GM23338 (cell line): Measurements from ENCODE around the gene KRAS. TPM values are rescaled to one million over a fixed set of nuclear protein-coding genes. Genes with fewer than 3 reads are reported as not detected.

Experiments
- ATAC-seq: fragments of 200-7000 bp; cut with Tn5 transposase; 3 replicates; pipeline ENCODE4 v1.9.1; 2020
- DNase-seq: peaks from one replicate; pipeline ENCODE4 v3.0.0-alpha.2; 2015; ENCODE audit warnings: low spot score
- H2AFZ ChIP-seq: fragments of 200-600 bp; sonication (generic); 2 replicates; pipeline ENCODE4 v1.8.0; 2016; ENCODE audit warnings: antibody characterized with exemption, mild to moderate bottlenecking, moderate library complexity
- H3F3A ChIP-seq: fragments of 200-600 bp; sonication (generic); replicated peaks from 2 replicates; pipeline ENCODE4 v1.8.0; 2017; ENCODE audit warnings: antibody characterized with exemption, mixed run types, low read depth
- H3K27ac ChIP-seq: fragments of 200-600 bp; sonication (generic); 2 replicates; pipeline ENCODE4 v1.6.1; 2016; ENCODE audit warnings: low read depth
- H3K27me3 ChIP-seq: fragments of 200-600 bp; sonication (generic); 2 replicates; pipeline ENCODE4 v1.8.0; 2016; ENCODE audit warnings: mild to moderate bottlenecking, mixed run types, moderate library complexity; ENCODE audit not compliant: insufficient read depth
- H3K36me3 ChIP-seq: fragments of 200-600 bp; sonication (generic); 2 replicates; pipeline ENCODE4 v1.8.0; 2016; ENCODE audit warnings: mild to moderate bottlenecking; ENCODE audit not compliant: insufficient read depth
- H3K4me1 ChIP-seq: fragments of 200-600 bp; sonication (generic); 2 replicates; pipeline ENCODE4 v1.8.0; 2016; ENCODE audit warnings: mild to moderate bottlenecking, moderate library complexity; ENCODE audit not compliant: insufficient read depth
- H3K4me2 ChIP-seq: fragments of 200-600 bp; sonication (generic); 2 replicates; pipeline ENCODE4 v1.7.1; 2017; ENCODE audit warnings: mixed run types
- H3K4me3 ChIP-seq: fragments of 200-600 bp; sonication (generic); 2 replicates; pipeline ENCODE4 v1.6.1; 2016; ENCODE audit warnings: mixed run types
- H3K79me2 ChIP-seq: fragments of 200-600 bp; sonication (generic); replicated peaks from 2 replicates; pipeline ENCODE4 v1.8.0; 2017; ENCODE audit warnings: mild to moderate bottlenecking; ENCODE audit not compliant: insufficient read depth
- H3K9me2 ChIP-seq: fragments of 200-600 bp; sonication (generic); 2 replicates; pipeline ENCODE4 v1.8.0; 2017; ENCODE audit not compliant: insufficient read depth
- H4K20me1 ChIP-seq: fragments of 200-600 bp; sonication (generic); replicated peaks from 2 replicates; pipeline ENCODE4 v1.8.0; 2017; ENCODE audit warnings: mild to moderate bottlenecking; ENCODE audit not compliant: insufficient read depth
- H3K27ac Mint-ChIP-seq: 2 replicates; pipeline ENCODE4 v1.8.0; 2020; ENCODE audit warnings: inconsistent platforms, mild to moderate bottlenecking, moderate library complexity, mixed read lengths
- H3K27me3 Mint-ChIP-seq: 3 replicates; pipeline ENCODE4 v1.8.0; 2022; ENCODE audit warnings: low read depth, mild to moderate bottlenecking, moderate library complexity, mixed read lengths, inconsistent platforms; ENCODE audit not compliant: insufficient read depth, poor library complexity
- H3K36me3 Mint-ChIP-seq: 3 replicates; pipeline ENCODE4 v1.8.0; 2021; ENCODE audit warnings: low read depth, mild to moderate bottlenecking, inconsistent platforms, moderate library complexity, mixed read lengths
- H3K4me1 Mint-ChIP-seq: 3 replicates; pipeline ENCODE4 v1.8.0; 2020; ENCODE audit warnings: mild to moderate bottlenecking, inconsistent platforms, mixed read lengths
- H3K4me3 Mint-ChIP-seq: 3 replicates; pipeline ENCODE4 v1.8.0; 2021; ENCODE audit warnings: moderate library complexity, mild to moderate bottlenecking, inconsistent platforms, mixed read lengths
- H3K9me3 Mint-ChIP-seq: 3 replicates; pipeline ENCODE4 v1.8.0; 2020; ENCODE audit warnings: moderate library complexity, mild to moderate bottlenecking, inconsistent platforms, mixed read lengths
- CTCF ChIP-seq, 2 experiments: fragments of 200-600 bp in 1 of 2; sonication (generic) in 1 of 2; conservative IDR thresholded peaks; 2 replicates each; pipeline versions ENCODE4 v1.5.1 to v1.6.1; 2016 to 2017; ENCODE audit warnings: antibody characterized with exemption in 2 of 2, low read depth in 2 of 2, mild to moderate bottlenecking in 2 of 2, moderate library complexity in 1 of 2
- ETS1 ChIP-seq: IDR thresholded peaks from 2 replicates; pipeline ENCODE4 v1.6.1; 2016; ENCODE audit warnings: antibody characterized with exemption
- EZH2 ChIP-seq: fragments of 200-600 bp; sonication (generic); IDR thresholded peaks from one replicate; pipeline ENCODE4 v1.8.0; 2017; ENCODE audit warnings: antibody characterized with exemption, mild to moderate bottlenecking, low read depth; ENCODE audit not compliant: unreplicated experiment
- EZH2phosphoT487 ChIP-seq: fragments of 200-600 bp; sonication (generic); IDR thresholded peaks from one replicate; pipeline ENCODE4 v1.8.1; 2018; ENCODE audit warnings: antibody characterized with exemption; ENCODE audit not compliant: unreplicated experiment
- JUNB ChIP-seq: IDR thresholded peaks from one replicate; pipeline ENCODE4 v1.6.1; 2016; ENCODE audit warnings: antibody characterized with exemption; ENCODE audit not compliant: unreplicated experiment
- NANOG ChIP-seq: IDR thresholded peaks from 2 replicates; pipeline ENCODE4 v1.6.1; 2016; ENCODE audit warnings: antibody characterized with exemption, borderline replicate concordance
- STAT1 ChIP-seq: IDR thresholded peaks from one replicate; pipeline ENCODE4 v1.6.1; 2016; ENCODE audit warnings: antibody characterized with exemption; ENCODE audit not compliant: unreplicated experiment
- ZNF114 ChIP-seq: fragments of 250-450 bp; sonication (Bioruptor Pico); IDR thresholded peaks from 2 replicates; pipeline ENCODE4 v1.5.0; 2020; ENCODE audit warnings: mild to moderate bottlenecking, moderate library complexity
- ZNF331 ChIP-seq: fragments of 250-450 bp; sonication (Bioruptor Pico); IDR thresholded peaks from 2 replicates; pipeline ENCODE4 v1.5.0; 2020; ENCODE audit warnings: low read depth, mild to moderate bottlenecking, moderate library complexity
- ZNF462 ChIP-seq: fragments of 250-450 bp; sonication (Bioruptor Pico); IDR thresholded peaks from 2 replicates; pipeline ENCODE4 v1.5.0; 2020; ENCODE audit warnings: mild to moderate bottlenecking, moderate library complexity
- polyA plus RNA-seq: library from polyadenylated mRNA; unstranded; fragments of >200 nt; fragmentation: Nextera tagmentation; extraction: Ambion mirVana; gene quantifications from 2 replicates; pipeline ENCODE4 v1.2.1, GENCODE V29; 2016
- total RNA-seq: library from RNA; depleted of rRNA; stranded (reverse); fragments of >200 nt; shearing (Covaris generic); gene quantifications from 2 replicates; pipeline ENCODE4 v1.2.3, GENCODE V29; 2014

The KRAS gene
- total and polyA plus RNA-seq, 2 experiments from 2014 or later, result 54.7 to 131 TPM

DNA sequence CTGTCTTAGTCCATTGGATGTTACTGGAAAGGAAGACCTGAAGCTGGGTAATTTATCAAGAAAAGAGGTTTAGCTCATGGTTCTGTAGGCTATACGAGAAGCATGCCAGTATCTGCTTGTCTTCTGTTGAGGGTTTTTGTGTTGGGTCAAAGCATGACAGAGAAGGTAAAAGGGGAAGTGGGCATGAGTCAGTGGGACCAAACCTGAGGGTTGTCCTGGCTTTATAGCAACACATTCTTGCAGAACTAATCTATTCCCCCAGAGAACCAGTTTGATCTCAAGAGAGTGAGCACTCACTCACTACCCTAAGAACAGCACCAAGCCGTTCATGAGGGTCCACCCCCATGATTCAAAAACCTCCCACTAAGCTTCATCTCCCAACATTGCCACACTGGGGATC lies 19.0 kb upstream of the KRAS start (continued):
- TF ChIP-seq STAT1 (no peak), EZH2phosphoT487 (no peak), NANOG (no peak), CTCF (conservative IDR thresholded peaks at IDR 0.05; ENCODE audit: low read depth in 2 of 2) (no peak), ZNF331 (CRISPR knock-in tag) (no peak), ZNF114 (CRISPR knock-in tag) (no peak)

GRCh38 chr12:25266497-25266896 lies 15.8 kb upstream of the KRAS start:
- H3K27me3 Mint-ChIP-seq, result peaks cover 2% of the 10 kb centered on the region
- H3K4me3 ChIP-seq, result no peak overlapping the region
- H4K20me1 ChIP-seq, result no peaks in the 10 kb centered on the region
- H3K9me2 ChIP-seq, result no peaks in the 10 kb centered on the region
- DNase-seq, result no peak
- H3K79me2 ChIP-seq, result no peaks in the 10 kb centered on the region
- no peak for TF ChIP-seq CTCF (conservative IDR thresholded peaks at IDR 0.05; ENCODE audit: low read depth in 2 of 2)
- TF ChIP-seq JUNB, result no peak
- no peak for TF ChIP-seq EZH2
- TF ChIP-seq STAT1, result no peak
- no peak for TF ChIP-seq ZNF114 (CRISPR knock-in tag)
- no peak for TF ChIP-seq EZH2phosphoT487
- no peak for TF ChIP-seq ETS1
- no peak for TF ChIP-seq ZNF331 (CRISPR knock-in tag)
- H3K27me3 ChIP-seq, result no peaks in the 10 kb centered on the region
- ATAC-seq, result no peak
- no peaks in the 10 kb centered on the region for H3K36me3 Mint-ChIP-seq
- no peak overlapping the region for H2AFZ ChIP-seq
- H3K4me1 ChIP-seq, result peaks cover 14% of the 10 kb centered on the region
- H3F3A ChIP-seq, result no peaks in the 10 kb centered on the region
- no peaks in the 10 kb centered on the region for H3K9me3 Mint-ChIP-seq
- H3K4me3 Mint-ChIP-seq, result no peak overlapping the region
- H3K27ac ChIP-seq, result no peak overlapping the region
- H3K27ac Mint-ChIP-seq, result no peak overlapping the region
- H3K4me1 Mint-ChIP-seq, result peaks cover 18% of the 10 kb centered on the region
- no peaks in the 10 kb centered on the region for H3K36me3 ChIP-seq
- no peak overlapping the region for H3K4me2 ChIP-seq

DNA sequence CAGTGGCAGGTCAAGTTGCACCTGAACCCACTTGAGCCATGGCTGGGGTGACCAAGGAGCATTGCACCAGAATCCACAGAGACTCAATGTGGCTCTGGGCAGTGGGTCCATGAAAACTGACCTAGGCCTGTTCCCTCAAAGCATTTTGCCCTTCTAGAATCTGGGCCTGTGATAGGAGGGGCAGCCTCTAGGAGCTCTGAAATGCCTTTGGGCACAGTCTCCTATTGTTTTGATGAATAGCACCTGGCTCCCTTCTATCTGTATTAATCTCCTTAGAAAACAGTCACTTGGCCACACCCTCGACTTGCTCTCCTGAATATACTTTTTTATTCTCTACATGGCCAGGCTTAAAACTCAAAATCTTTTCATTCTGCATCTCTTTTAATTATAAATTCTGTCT lies 14.1 kb upstream of the KRAS start:
- Histone ChIP-seq H3K27ac (no peak overlapping the region), H4K20me1 (no peaks in the 10 kb centered on the region), H2AFZ (peak overlapping the region; percentile 79), H3K9me2 (no peaks in the 10 kb centered on the region), H3K27me3 (no peaks in the 10 kb centered on the region), H3K4me3 (no peak overlapping the region), H3K36me3 (no peaks in the 10 kb centered on the region), H3K4me2 (peak overlapping the region; percentile 55; the same call in 1 of the 2 replicates), H3K79me2 (no peaks in the 10 kb centered on the region), H3K4me1 (peaks cover 14% of the 10 kb centered on the region), H3F3A (no peaks in the 10 kb centered on the region)
- DNase-seq (peak; percentile 32), ATAC-seq (peak; percentile 94)
- H3K27ac Mint-ChIP-seq, result no peak overlapping the region; the same call in 1 of the 2 replicates
- H3K9me3 Mint-ChIP-seq, result no peaks in the 10 kb centered on the region
- no peak overlapping the region for H3K4me3 Mint-ChIP-seq
- peaks cover 4% of the 10 kb centered on the region for H3K27me3 Mint-ChIP-seq
- H3K4me1 Mint-ChIP-seq, result peaks cover 18% of the 10 kb centered on the region
- no peaks in the 10 kb centered on the region for H3K36me3 Mint-ChIP-seq
- TF ChIP-seq ZNF462 (CRISPR knock-in tag), result no peak
